ENCODE data around the gene NME7.

DNA sequence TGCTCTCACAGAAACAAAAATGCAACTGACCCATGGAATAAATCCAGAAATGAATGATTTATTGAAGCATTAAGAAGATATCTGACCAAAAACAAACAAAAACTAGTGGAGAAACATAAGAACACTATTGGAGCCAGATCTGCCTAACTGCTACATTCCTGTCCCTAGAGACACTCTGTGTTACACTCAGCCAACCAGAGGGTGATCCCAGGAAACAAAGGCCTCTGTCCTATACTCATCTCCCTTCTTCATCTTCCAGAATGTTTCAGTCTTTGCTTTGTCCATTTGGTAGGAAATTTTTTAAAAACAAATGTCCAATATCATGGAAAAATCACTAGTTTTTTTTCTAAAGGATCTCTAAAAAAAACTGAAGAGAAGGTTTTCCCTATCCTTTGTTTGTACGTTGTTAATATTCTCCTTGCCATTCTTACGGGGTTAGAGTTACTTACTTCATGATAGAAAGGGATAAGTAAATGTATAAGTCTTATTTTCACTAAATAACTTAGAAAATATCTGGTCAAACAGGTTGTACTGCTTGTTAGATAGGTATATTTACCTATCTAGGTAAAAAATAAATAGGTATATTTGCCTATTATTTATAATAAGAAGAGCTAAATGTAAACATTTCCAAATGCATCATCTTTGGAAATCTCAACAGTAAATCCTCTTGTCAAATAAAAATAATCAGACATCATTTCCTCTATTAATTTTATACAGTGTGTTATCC, 59.1 kb downstream of the NME7 start:
- no peak for TF ChIP-seq POLR2AphosphoS5 (IDR thresholded peaks at IDR 0.05; ENCODE audit: low read depth)
- TF ChIP-seq, protein P1, sequence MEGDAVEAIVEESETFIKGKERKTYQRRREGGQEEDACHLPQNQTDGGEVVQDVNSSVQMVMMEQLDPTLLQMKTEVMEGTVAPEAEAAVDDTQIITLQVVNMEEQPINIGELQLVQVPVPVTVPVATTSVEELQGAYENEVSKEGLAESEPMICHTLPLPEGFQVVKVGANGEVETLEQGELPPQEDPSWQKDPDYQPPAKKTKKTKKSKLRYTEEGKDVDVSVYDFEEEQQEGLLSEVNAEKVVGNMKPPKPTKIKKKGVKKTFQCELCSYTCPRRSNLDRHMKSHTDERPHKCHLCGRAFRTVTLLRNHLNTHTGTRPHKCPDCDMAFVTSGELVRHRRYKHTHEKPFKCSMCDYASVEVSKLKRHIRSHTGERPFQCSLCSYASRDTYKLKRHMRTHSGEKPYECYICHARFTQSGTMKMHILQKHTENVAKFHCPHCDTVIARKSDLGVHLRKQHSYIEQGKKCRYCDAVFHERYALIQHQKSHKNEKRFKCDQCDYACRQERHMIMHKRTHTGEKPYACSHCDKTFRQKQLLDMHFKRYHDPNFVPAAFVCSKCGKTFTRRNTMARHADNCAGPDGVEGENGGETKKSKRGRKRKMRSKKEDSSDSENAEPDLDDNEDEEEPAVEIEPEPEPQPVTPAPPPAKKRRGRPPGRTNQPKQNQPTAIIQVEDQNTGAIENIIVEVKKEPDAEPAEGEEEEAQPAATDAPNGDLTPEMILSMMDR (conservative IDR thresholded peaks at IDR 0.05; ENCODE audit: low read depth in 2 of 2) = no peak
